Panc1 (cell line): ENCODE measurements around the gene CRLF1. TPM values are rescaled to one million over a fixed set of nuclear protein-coding genes. Genes with fewer than 3 reads are reported as not detected.

Experiments
- ATAC-seq: fragments of 200-7000 bp; cut with Tn5 transposase; 2 replicates; pipeline ENCODE4 v1.9.1; 2020; ENCODE audit warnings: mild to moderate bottlenecking, moderate library complexity
- BruUV-seq: library from RNA; stranded (reverse); fragments of 400-500 nt; replicated peaks from 2 replicates; lab custom pipeline; 2021; lab: Mats Ljungman, UMichigan
- CTCF ChIA-PET: fragments of 300-600 bp; sonication (Branson Sonifier 250); formaldehyde crosslinking; loops from one replicate; lab custom pipeline; 2022; ENCODE audit warnings: antibody characterized with exemption; lab: Charles Lee
- POLR2A ChIA-PET: fragments of 300-600 bp; sonication (Branson Sonifier 250); formaldehyde crosslinking; loops from one replicate; lab custom pipeline; 2022; ENCODE audit warnings: antibody characterized with exemption; lab: Charles Lee
- DNase-seq: peaks from one replicate; pipeline ENCODE4 v3.0.0-alpha.2; 2010; ENCODE audit warnings: low read depth, low spot score
- H3K27ac ChIP-seq: 2 replicates; pipeline ENCODE4 v1.5.1; 2011; ENCODE audit warnings: mild to moderate bottlenecking, low read length, inconsistent platforms
- H3K27me3 ChIP-seq: fragments of 200-500 bp; sonication (Bioruptor generic); 2 replicates; pipeline ENCODE4 v1.6.0; 2014; ENCODE audit warnings: low read length, inconsistent platforms; ENCODE audit not compliant: control insufficient read depth, insufficient read depth
- H3K36me3 ChIP-seq: fragments of 200-500 bp; sonication (Bioruptor generic); 2 replicates; pipeline ENCODE4 v1.5.1; 2014; ENCODE audit warnings: inconsistent platforms, mild to moderate bottlenecking, low read length, moderate library complexity; ENCODE audit not compliant: control insufficient read depth, insufficient read depth
- H3K4me1 ChIP-seq: 2 replicates; pipeline ENCODE4 v1.5.1; 2011; ENCODE audit warnings: inconsistent platforms, mild to moderate bottlenecking, low read length, moderate library complexity; ENCODE audit not compliant: control insufficient read depth, insufficient read depth
- H3K4me3 ChIP-seq, 2 experiments: 2 replicates each; pipeline ENCODE4 v1.5.1; 2011 to 2012; ENCODE audit warnings: low read depth in 2 of 2, low read length in 2 of 2, mild to moderate bottlenecking in 2 of 2, inconsistent platforms in 1 of 2, moderate library complexity in 1 of 2
- H3K9me3 ChIP-seq: fragments of 200-500 bp; sonication (Bioruptor generic); 2 replicates; pipeline ENCODE4 v1.5.1; 2014; ENCODE audit warnings: low read depth, mild to moderate bottlenecking, inconsistent platforms, low read length, moderate library complexity; ENCODE audit not compliant: control insufficient read depth, insufficient read depth
- CTCF ChIP-seq: fragments of 450-650 bp; IDR thresholded peaks from 2 replicates; pipeline ENCODE4 v1.5.1; 2017; ENCODE audit warnings: mild to moderate bottlenecking
- POLR2AphosphoS5 ChIP-seq: IDR thresholded peaks from 2 replicates; pipeline ENCODE4 v1.6.1; 2012; ENCODE audit warnings: mild to moderate bottlenecking, low read depth, low read length, moderate library complexity
- REST ChIP-seq, 2 experiments: IDR thresholded peaks; 2 replicates each; pipeline ENCODE4 v1.6.1; 2011 to 2012; ENCODE audit warnings: low read depth in 2 of 2, control low read depth in 1 of 2, low read length in 1 of 2, mild to moderate bottlenecking in 1 of 2, moderate library complexity in 1 of 2; ENCODE audit not compliant: insufficient read depth in 1 of 2
- SIN3A ChIP-seq: IDR thresholded peaks from 2 replicates; pipeline ENCODE4 v1.6.1; 2012; ENCODE audit warnings: low read depth, mild to moderate bottlenecking, low read length, moderate library complexity, borderline replicate concordance; ENCODE audit not compliant: insufficient read depth
- TCF7L2 ChIP-seq: IDR thresholded peaks from 2 replicates; pipeline ENCODE4 v1.6.1; 2011; ENCODE audit warnings: mild to moderate bottlenecking, low read depth, low read length, inconsistent platforms
- in situ Hi-C: cut with HindIII; loops from 2 replicates; pipeline ENCODE4 v1.10.0; 2016; ENCODE audit warnings: low sequenced_read_pairs, low pct_unique_long_range_greater_than_20kb
- intact Hi-C: fragments of 100-400 bp; cut with micrococcal nuclease; formaldehyde crosslinking; loops from one replicate; pipeline ENCODE4 v1.10.0; 2022; ENCODE audit not compliant: unreplicated experiment
- total RNA-seq: library from RNA; stranded (reverse); gene quantifications from one replicate; pipeline ENCODE4 v1.2.1, GENCODE V29; 2021; ENCODE audit not compliant: unreplicated experiment

The CRLF1 gene
- total RNA-seq, 1 experiment from 2014 or later, result 3.5 TPM

GRCh38 chr19:18613589-18614234, 7.1 kb upstream of the CRLF1 start:
- no TSS peak for BruUV-seq

More at GRCh38 chr19:18613589-18614234, 7.1 kb upstream of the CRLF1 start:
- Histone ChIP-seq H3K4me1 (0 out of 2 replicates have a peak, but pooled peaks cover 5% of the 10 kb centered on the region), H3K9me3 (no peaks in the 10 kb centered on the region), H3K4me3 (no peak overlapping the region), H3K36me3 (no peaks in the 10 kb centered on the region), H3K27ac (no peak overlapping the region), H3K27me3 (no peaks in the 10 kb centered on the region; the same call in 1 of the 2 replicates)
- intact Hi-C loops (no loop called here), in situ Hi-C loops (no loop called here)
- ChIA-PET CTCF (no interaction called here), POLR2A (no interaction called here)
- TF ChIP-seq REST (IDR thresholded peaks at IDR 0.05; ENCODE audit: insufficient read depth in 1 of 2, low read depth in 2 of 2, low read length in 1 of 2), result no peak
- no peak for TF ChIP-seq POLR2AphosphoS5
- no peak for TF ChIP-seq TCF7L2
- no peak for TF ChIP-seq CTCF
- no peak for TF ChIP-seq SIN3A
- DNase-seq, result no peak
- ATAC-seq, result no peak
